NOMO-1 treated with DMSO at 0.1 percent for 48 hours (cell line): ENCODE data around the gene SMARCB1.
"Not testable (repeated sequence)": the region's sequence is repeated elsewhere in the genome, so short reads cannot be mapped to it uniquely, and the experiment has no call there.

Experiments
- DNase-seq: peaks from one replicate; lab custom pipeline; 2025; ENCODE audit not compliant: unreplicated experiment; lab: John Stamatoyannopoulos, UW

SMARCB1 gene

GRCh38 chr22:23841736-23842445, 55.1 kb downstream of the SMARCB1 start:
- no peak for DNase-seq

GRCh38 chr22:23842599-23842998, 55.8 kb downstream of the SMARCB1 start:
- DNase-seq, result no peak

GRCh38 chr22:23844739-23845202, 58.0 kb downstream of the SMARCB1 start:
- DNase-seq, result no peak

GRCh38 chr22:23845265-23846080, 58.7 kb downstream of the SMARCB1 start:
- DNase-seq, result no peak

GRCh38 chr22:23846081-23846469, 59.3 kb downstream of the SMARCB1 start:
- no peak for DNase-seq

GRCh38 chr22:23847310-23847920, 60.6 kb downstream of the SMARCB1 start:
- DNase-seq, result no peak

GRCh38 chr22:23847991-23848864, 61.5 kb downstream of the SMARCB1 start:
- no peak for DNase-seq

- peak; percentile 70 for DNase-seq
These were observed 62.5 kb downstream of the SMARCB1 start for GRCh38 chr22:23849009-23850006.

GRCh38 chr22:23850136-23850611, 63.4 kb downstream of the SMARCB1 start:
- DNase-seq, result no peak

- peak; percentile 36 for DNase-seq
These were observed 70.2 kb downstream of the SMARCB1 start for GRCh38 chr22:23856721-23857605.

- DNase-seq, result peak; percentile 97
These were observed 71.1 kb downstream of the SMARCB1 start, which contains the start of gene SLC2A11 for GRCh38 chr22:23857606-23858483. Gene SLC2A11 (plus strand): TSS chr22:23857875. CDS start chr22:23858000, 125 bp downstream.

- DNase-seq, result no peak
These were observed 71.7 kb downstream of the SMARCB1 start for GRCh38 chr22:23858484-23858815.

- no peak for DNase-seq
These were observed 72.4 kb downstream of the SMARCB1 start for GRCh38 chr22:23859201-23859600.

- DNase-seq, result not testable (repeated sequence)
These were observed 73.4 kb downstream of the SMARCB1 start for GRCh38 chr22:23860187-23860586.

- peak; percentile 46 for DNase-seq
These were observed 75.3 kb downstream of the SMARCB1 start for GRCh38 chr22:23862103-23862502.

GRCh38 chr22:23864499-23865154, 77.9 kb downstream of the SMARCB1 start:
- not testable (repeated sequence) for DNase-seq

GRCh38 chr22:23868580-23868979, 81.8 kb downstream of the SMARCB1 start:
- DNase-seq, result no peak
